Spleen (tissue), 7 donors: ENCODE measurements around the gene WT1.

Experiments
- CTCF ChIP-seq, 11 experiments: fragments of 200-600 bp in 7 of 11; fragments of 450-650 bp in 4 of 11; sonication (generic) in 4 of 11; IDR thresholded peaks in 8 of 11; conservative IDR thresholded peaks in 3 of 11; 1 replicate in 7 of 11; 2 replicates in 4 of 11; pipeline versions ENCODE4 v1.4.0 to v1.8.0; 2016 to 2021; ENCODE audit warnings: antibody characterized with exemption in 11 of 11, inconsistent platforms in 4 of 11, mild to moderate bottlenecking in 1 of 11
- POLR2A ChIP-seq, 3 donors: fragments of 450-650 bp; IDR thresholded peaks; one replicate each; pipeline ENCODE4 v1.5.1; 2017; ENCODE audit warnings: antibody characterized with exemption in 3 of 3, mild to moderate bottlenecking in 1 of 3
- POLR2AphosphoS5 ChIP-seq, 3 donors: sonication (generic); formaldehyde crosslinking; IDR thresholded peaks; one replicate each; pipeline ENCODE4 v1.5.1; 2017; ENCODE audit warnings: antibody characterized with exemption in 3 of 3
- donor health status: DM: no; HTN: no; CAD: no; lungs with moderate emphysema.
- donor health status: DM: no; HTN: no; CAD: no.
- donor health status: DM: no; HTN: no; CAD: no.

- TF ChIP-seq POLR2A (IDR thresholded peaks at IDR 0.05) = no peak
- TF ChIP-seq POLR2AphosphoS5 (IDR thresholded peaks at IDR 0.05) = no peak
- TF ChIP-seq CTCF (IDR thresholded peaks at IDR 0.05 in 8 of 11, conservative IDR thresholded peaks at IDR 0.05 in 3 of 11) = no peak
These were observed 31.1 kb upstream of the WT1 start for GRCh38 chr11:32466279-32466915.
